HG03354 (cell line): ENCODE results near the gene PSRC1.
"Not testable (repeated sequence)": the region's sequence is repeated elsewhere in the genome, so short reads cannot be mapped to it uniquely, and the experiment has no call there.

Experiments
- ATAC-seq: cut with Tn5 transposase; IDR thresholded peaks from one replicate; pipeline ENCODE4 v1.9.1; 2021; ENCODE audit warnings: mild to moderate bottlenecking; ENCODE audit not compliant: unreplicated experiment, poor library complexity, severe bottlenecking

The PSRC1 gene

GRCh38 chr1:109298666-109299557 is 16.0 kb upstream of the PSRC1 start:
- no peak for ATAC-seq

GRCh38 chr1:109296782-109297181 is 13.8 kb upstream of the PSRC1 start:
- ATAC-seq = no peak

GRCh38 chr1:109295712-109296415 is 12.9 kb upstream of the PSRC1 start:
- no peak for ATAC-seq

- ATAC-seq = no peak
Observed at GRCh38 chr1:109294481-109294880, 11.5 kb upstream of the PSRC1 start.

GRCh38 chr1:109293026-109293425 is 10.1 kb upstream of the PSRC1 start:
- ATAC-seq = no peak

- ATAC-seq = no peak
Observed at GRCh38 chr1:109292364-109292763, 9.4 kb upstream of the PSRC1 start.

GRCh38 chr1:109290998-109291397 is 8.1 kb upstream of the PSRC1 start:
- no peak for ATAC-seq

GRCh38 chr1:109290137-109290536 is 7.2 kb upstream of the PSRC1 start:
- no peak for ATAC-seq

GRCh38 chr1:109286762-109287161 is 3.8 kb upstream of the PSRC1 start:
- not testable (repeated sequence) for ATAC-seq

- ATAC-seq = no peak
Observed at GRCh38 chr1:109283748-109284600, 1.0 kb upstream of the PSRC1 start.

GRCh38 chr1:109282497-109282951 is 421 bp downstream of the PSRC1 start:
- no peak for ATAC-seq

- no peak for ATAC-seq
Observed at GRCh38 chr1:109281680-109282496, 1.1 kb downstream of the PSRC1 start.

- no peak for ATAC-seq
Observed at GRCh38 chr1:109280862-109281261, 2.1 kb downstream of the PSRC1 start.

GRCh38 chr1:109279615-109280278 is 3.2 kb downstream of the PSRC1 start:
- ATAC-seq = no peak

GRCh38 chr1:109277434-109278204 is 5.3 kb downstream of the PSRC1 start:
- peak; percentile 92 for ATAC-seq

GRCh38 chr1:109275706-109276345 is 7.1 kb downstream of the PSRC1 start:
- ATAC-seq = no peak
